DND-41 (cell line): ENCODE results near the gene PDGFRB.

Source experiments
- ATAC-seq: fragments of 200-7000 bp; cut with Tn5 transposase; 3 replicates; pipeline ENCODE4 v1.9.1; 2021; ENCODE audit warnings: low read depth; ENCODE audit not compliant: insufficient read depth
- DNase-seq: peaks from one replicate; pipeline ENCODE4 v3.0.0-alpha.2; 2020
- H2AFZ ChIP-seq: 2 replicates; pipeline ENCODE4 v1.6.0; 2012; ENCODE audit warnings: low read depth, low read length
- H3K27ac ChIP-seq: 2 replicates; pipeline ENCODE4 v1.5.1; 2012; ENCODE audit warnings: low read length, inconsistent platforms
- H3K27me3 ChIP-seq: fragments of 200-600 bp; sonication (generic); 2 replicates; pipeline ENCODE4 v1.6.0; 2012; ENCODE audit warnings: low read length, mild to moderate bottlenecking, inconsistent platforms; ENCODE audit not compliant: insufficient read depth, poor library complexity
- H3K36me3 ChIP-seq: 2 replicates; pipeline ENCODE4 v1.5.1; 2012; ENCODE audit warnings: low read length, inconsistent platforms; ENCODE audit not compliant: insufficient read depth
- H3K4me1 ChIP-seq: 2 replicates; pipeline ENCODE4 v1.5.1; 2012; ENCODE audit warnings: mild to moderate bottlenecking, low read length; ENCODE audit not compliant: insufficient read depth
- H3K4me2 ChIP-seq: 2 replicates; pipeline ENCODE4 v1.6.0; 2012; ENCODE audit warnings: mild to moderate bottlenecking, moderate library complexity, low read length, inconsistent platforms; ENCODE audit not compliant: insufficient read depth
- H3K4me3 ChIP-seq, 2 experiments: fragments of 200-600 bp in 1 of 2; shearing (Covaris generic) in 1 of 2; 2 replicates each; pipeline ENCODE4 v1.5.1; 2012 to 2016; ENCODE audit warnings: inconsistent platforms in 2 of 2, low read length in 2 of 2, mild to moderate bottlenecking in 2 of 2, low read depth in 1 of 2, moderate library complexity in 1 of 2
- H3K79me2 ChIP-seq: 2 replicates; pipeline ENCODE4 v1.6.0; 2012; ENCODE audit warnings: low read length, inconsistent platforms; ENCODE audit not compliant: insufficient read depth
- H3K9ac ChIP-seq: 2 replicates; pipeline ENCODE4 v1.6.0; 2012; ENCODE audit warnings: low read depth, mild to moderate bottlenecking, inconsistent platforms, low read length, moderate library complexity
- H3K9me3 ChIP-seq: 2 replicates; pipeline ENCODE4 v1.5.1; 2012; ENCODE audit warnings: low read length, moderate library complexity, mild to moderate bottlenecking, inconsistent platforms; ENCODE audit not compliant: insufficient read depth, severe bottlenecking
- H4K20me1 ChIP-seq: 2 replicates; pipeline ENCODE4 v1.6.0; 2012; ENCODE audit warnings: low read length; ENCODE audit not compliant: insufficient read depth
- EZH2 ChIP-seq: IDR thresholded peaks from 3 replicates; pipeline ENCODE4 v1.6.1; 2012; ENCODE audit warnings: borderline replicate concordance, low read depth, mild to moderate bottlenecking, moderate library complexity, low read length, inconsistent platforms; ENCODE audit not compliant: severe bottlenecking
- TF ChIP-seq, protein P1 (sequence below): IDR thresholded peaks from 2 replicates; pipeline ENCODE4 v1.5.1; 2012; ENCODE audit warnings: borderline replicate concordance, low read length, moderate library complexity, mild to moderate bottlenecking; ENCODE audit not compliant: poor library complexity, severe bottlenecking; ENCODE audit errors: extremely low read depth

PDGFRB gene

DNA sequence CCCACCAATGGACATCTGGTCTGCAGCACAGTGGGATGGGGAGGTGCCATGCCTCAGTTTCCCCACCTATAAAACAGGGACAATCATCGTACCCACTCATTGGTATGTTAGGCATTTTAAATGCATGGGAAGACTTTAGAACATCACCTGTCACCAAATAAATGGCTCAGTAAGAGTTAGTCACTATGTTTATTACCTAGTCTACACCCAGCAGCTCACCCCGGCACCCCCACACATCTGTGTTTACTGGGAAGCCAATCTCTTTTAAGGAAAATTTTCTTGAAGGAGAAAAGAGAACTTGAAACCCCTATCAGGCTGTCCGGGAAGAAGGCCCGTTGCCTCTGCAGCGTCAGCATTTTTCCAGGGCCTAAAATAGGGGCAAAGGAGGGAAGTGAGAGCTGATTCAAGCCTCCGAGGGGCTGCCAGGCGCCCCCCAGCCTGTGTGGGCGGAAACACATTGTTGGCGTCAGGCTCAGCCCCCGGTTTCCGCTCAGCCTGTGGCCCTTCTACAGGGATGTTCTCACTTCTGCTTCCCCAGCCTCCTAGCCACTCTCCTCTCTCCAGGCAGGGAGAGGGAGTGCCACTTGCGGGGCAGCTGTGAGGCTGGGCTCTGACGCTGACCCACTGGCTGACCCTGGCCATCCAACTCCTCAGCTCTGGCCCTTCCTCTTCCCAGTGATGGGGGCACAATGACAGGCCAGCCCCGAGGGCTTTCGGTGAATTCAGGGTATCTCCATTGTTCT, 73.9 kb downstream of the PDGFRB start:
- Histone ChIP-seq H3K4me2 (no peak overlapping the region), H3K27ac (no peak overlapping the region), H3K4me1 (no peaks in the 10 kb centered on the region), H3K36me3 (no peaks in the 10 kb centered on the region), H4K20me1 (0 out of 2 replicates have a peak, but pooled peaks cover 3% of the 10 kb centered on the region), H2AFZ (no peak overlapping the region), H3K9ac (no peak overlapping the region), H3K79me2 (no peaks in the 10 kb centered on the region), H3K9me3 (no peaks in the 10 kb centered on the region), H3K4me3 (no peak overlapping the region), H3K27me3 (peaks cover 24% of the 10 kb centered on the region)
- ATAC-seq: no peak
- TF ChIP-seq, protein P1, sequence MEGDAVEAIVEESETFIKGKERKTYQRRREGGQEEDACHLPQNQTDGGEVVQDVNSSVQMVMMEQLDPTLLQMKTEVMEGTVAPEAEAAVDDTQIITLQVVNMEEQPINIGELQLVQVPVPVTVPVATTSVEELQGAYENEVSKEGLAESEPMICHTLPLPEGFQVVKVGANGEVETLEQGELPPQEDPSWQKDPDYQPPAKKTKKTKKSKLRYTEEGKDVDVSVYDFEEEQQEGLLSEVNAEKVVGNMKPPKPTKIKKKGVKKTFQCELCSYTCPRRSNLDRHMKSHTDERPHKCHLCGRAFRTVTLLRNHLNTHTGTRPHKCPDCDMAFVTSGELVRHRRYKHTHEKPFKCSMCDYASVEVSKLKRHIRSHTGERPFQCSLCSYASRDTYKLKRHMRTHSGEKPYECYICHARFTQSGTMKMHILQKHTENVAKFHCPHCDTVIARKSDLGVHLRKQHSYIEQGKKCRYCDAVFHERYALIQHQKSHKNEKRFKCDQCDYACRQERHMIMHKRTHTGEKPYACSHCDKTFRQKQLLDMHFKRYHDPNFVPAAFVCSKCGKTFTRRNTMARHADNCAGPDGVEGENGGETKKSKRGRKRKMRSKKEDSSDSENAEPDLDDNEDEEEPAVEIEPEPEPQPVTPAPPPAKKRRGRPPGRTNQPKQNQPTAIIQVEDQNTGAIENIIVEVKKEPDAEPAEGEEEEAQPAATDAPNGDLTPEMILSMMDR: no peak
- no peak for TF ChIP-seq EZH2
- no peak for DNase-seq

DNA sequence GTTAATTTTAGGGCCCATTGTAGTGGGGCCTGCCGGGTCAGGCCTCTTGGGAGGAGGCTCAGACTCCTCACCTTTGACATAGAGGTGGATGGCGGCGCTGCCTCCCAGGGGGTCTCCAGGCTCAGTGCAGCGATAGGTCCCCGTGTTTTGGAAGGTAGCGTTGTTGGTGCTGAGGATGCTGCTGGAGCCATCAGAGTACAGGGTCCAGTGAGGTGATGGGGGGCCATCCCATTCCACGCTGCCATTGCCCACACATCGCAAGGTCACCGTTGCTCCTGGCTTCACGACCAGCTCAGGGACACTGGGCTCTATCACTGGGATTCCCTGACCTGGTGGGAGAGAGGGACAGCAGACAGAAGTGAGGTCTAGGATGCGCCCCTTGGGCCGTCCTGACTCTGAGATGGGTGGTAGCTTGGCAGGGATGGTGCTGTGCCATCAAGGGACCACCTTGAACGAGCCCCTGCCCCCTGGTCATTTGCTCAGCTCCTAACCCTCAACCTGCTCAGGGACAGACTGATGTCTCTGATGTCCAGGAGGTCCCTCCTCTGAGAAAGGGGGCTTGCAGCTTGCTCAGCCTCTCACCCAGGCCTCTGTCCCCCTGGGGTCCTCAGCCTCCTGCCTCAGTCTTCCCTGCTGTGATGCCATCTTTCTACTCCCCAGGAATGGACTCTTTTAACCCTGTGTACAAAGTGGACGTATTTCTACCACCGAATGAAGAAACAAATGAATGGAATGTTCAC, 74.8 kb downstream of the PDGFRB start:
- no peak overlapping the region for H3K27ac ChIP-seq
- no peak for DNase-seq
- H3K9me3 ChIP-seq: no peaks in the 10 kb centered on the region
- H4K20me1 ChIP-seq: 0 out of 2 replicates have a peak, but pooled peaks cover 3% of the 10 kb centered on the region
- TF ChIP-seq, protein P1: no peak
- no peak for TF ChIP-seq EZH2
- H3K79me2 ChIP-seq: no peaks in the 10 kb centered on the region
- H3K36me3 ChIP-seq: no peaks in the 10 kb centered on the region
- peaks cover 24% of the 10 kb centered on the region for H3K27me3 ChIP-seq
- ATAC-seq: no peak
- no peak overlapping the region for H3K9ac ChIP-seq
- no peak overlapping the region for H3K4me3 ChIP-seq
- H3K4me1 ChIP-seq: no peaks in the 10 kb centered on the region
- H3K4me2 ChIP-seq: no peak overlapping the region
- no peak overlapping the region for H2AFZ ChIP-seq

DNA sequence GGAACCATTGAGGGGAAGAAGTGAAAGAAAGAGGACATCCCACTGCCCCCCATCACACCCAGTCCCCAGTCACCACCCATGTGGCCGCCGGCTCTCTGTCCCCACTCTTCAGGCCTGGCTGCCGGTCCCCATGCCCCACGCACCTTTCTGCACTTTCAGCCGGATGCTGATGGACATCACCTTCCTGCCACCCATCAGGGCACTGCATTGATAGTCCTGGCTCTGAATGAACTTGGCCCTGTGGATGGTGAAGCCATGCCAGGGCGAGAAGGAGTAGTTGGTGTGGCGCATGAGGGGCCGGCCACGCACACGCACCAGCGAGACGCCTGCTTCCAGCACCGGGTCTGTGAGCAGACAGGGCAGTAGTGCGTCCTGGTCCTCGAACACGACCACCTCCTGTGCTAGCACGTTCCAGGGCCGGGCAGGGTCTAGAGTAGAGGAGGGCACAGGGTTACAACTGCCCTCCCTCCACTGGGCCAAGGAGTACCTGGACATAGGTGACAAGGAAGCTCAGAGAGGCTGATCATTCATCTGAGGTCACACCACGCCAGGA, 75.7 kb downstream of the PDGFRB start:
- H3K27me3 ChIP-seq: peaks cover 24% of the 10 kb centered on the region
- ATAC-seq (no peak), DNase-seq (no peak)
- no peak overlapping the region for H2AFZ ChIP-seq
- H3K9me3 ChIP-seq: no peaks in the 10 kb centered on the region
- no peaks in the 10 kb centered on the region for H3K4me1 ChIP-seq
- no peak overlapping the region for H3K4me2 ChIP-seq
- H3K9ac ChIP-seq: no peak overlapping the region
- H3K79me2 ChIP-seq: no peaks in the 10 kb centered on the region
- TF ChIP-seq EZH2: no peak
- TF ChIP-seq, protein P1: no peak
- H3K4me3 ChIP-seq: no peak overlapping the region
- no peak overlapping the region for H3K27ac ChIP-seq
- H4K20me1 ChIP-seq: 0 out of 2 replicates have a peak, but pooled peaks cover 3% of the 10 kb centered on the region
- H3K36me3 ChIP-seq: no peaks in the 10 kb centered on the region
